ENCODE measurements around the gene FRAS1.
"Not testable (repeated sequence)": the region's sequence is repeated elsewhere in the genome, so short reads cannot be mapped to it uniquely, and the experiment has no call there.

Gene FRAS1

DNA sequence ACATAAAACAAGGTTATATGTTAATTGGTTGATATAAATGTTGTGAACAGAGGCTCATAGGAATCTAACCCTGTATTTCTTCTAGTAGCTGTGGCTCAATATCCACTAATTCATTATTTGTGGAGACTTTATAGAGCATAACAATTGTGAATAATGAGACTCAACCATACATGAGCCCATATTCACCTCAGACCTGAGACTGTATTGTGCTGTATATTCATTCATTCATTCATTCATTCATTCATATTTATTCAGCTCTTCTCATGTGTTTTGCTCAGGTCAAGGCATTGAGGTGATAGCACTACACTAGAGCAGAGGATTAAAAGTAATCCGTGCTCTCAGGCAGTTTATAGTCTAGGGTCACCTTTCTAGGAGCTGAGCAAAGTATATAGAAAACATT lies 470.0 kb downstream of the FRAS1 start:
- no peak for DNase-seq

DNA sequence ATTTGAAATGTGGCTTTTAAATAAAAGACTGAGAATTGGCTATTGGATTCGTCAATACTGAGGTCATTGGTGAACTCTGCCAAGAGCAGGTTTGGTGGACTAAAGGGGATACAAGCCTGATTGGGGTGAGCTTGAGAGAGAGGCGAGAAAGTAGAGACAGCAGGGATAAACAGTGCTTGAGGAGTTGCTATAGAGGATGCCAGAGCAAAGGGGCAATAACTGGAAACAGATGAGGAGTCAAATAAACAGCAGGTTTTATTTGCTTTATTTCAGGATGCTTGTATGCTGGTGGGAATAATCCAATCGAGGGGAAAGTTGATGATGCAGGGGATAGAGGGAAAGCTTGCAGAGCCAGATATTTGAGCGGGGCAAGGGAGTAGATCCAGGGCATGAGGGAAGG lies 470.4 kb downstream of the FRAS1 start:
- DNase-seq = no peak

DNA sequence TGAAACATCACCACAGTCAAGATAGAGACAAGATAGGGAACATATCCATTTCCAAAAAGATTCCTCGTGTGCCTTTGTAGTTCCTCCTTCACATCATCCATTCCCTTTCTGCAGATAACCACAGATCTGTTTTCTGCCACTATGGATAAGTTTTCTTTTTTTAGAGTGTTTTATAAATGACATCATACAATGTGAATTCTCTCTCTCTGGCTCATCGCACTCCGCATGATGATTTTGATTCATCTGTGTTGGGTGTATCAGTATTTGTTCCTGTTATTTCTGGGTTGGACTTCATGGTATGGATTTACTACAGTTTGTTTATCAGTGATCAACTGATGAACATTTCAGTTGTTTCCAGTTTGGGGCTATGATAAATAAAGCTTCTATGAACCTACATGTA lies 471.2 kb downstream of the FRAS1 start:
- no peak for DNase-seq

DNA sequence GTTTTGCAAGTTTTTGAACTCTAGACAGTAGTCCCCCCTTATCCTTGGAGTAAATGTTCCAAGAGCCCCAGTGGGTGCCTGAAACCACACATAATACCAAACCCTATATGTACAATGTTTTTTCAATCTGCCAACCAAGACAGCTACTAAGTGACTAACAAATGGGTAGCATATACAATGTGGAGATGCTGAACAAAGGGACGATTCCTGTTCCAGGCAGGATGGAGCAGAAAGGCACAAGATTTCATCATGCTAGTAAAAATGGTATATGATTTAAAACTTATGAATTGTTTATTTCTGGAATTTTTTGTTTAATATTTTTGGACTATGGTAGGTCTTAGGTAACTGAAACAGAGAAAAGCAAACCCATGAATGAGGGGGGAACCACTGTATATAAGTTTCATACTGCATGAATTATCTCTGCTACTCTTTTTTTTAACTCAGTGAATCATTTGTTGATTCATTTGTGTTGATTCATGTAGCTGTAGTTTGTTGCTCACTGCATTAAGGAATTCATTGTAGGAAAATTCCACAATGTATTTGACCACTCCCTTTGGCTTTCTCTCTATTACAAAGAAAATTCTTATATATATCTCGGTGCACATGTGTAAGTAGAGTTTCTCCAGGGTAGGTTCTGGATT lies 472.6 kb downstream of the FRAS1 start:
- DNase-seq = no peak

DNA sequence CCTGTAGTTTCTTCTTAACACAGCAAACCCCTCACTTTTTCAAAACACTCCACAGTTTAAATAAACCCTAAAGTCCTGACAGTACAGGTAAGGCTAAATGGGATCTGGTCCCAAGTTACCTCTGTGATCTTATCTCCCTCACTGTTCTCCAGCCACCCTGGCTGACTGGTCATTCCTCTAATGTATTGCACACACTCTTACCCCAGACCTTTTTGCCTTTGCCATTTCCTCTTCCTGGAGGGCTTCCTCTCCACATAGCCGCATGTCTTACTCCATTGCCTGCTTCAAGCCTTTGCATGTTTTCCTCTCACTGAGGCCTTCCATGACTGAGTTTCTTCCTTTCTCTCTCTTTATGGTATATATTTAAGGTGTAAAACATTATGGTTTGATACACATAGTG lies 474.9 kb downstream of the FRAS1 start:
- no peak for DNase-seq

DNA sequence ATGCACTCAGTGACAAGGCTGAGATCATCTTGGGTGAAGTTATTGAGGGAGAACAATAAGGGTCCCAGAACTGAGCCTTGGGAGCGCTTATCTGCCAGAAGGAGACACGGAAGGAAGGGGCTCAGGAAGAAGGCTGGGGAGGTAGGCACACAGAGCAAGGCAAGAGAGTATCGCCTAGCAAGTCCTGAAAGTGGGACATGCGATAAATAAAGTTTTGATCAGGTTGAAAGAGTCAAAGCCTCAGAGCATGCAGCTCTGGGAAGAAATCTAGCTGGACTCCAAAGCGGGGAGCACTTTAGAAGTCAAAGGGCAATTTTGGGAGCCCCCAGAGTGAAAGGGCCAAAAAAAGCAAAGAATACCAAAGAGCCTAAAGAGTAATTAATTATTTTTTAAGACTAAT lies 476.7 kb downstream of the FRAS1 start:
- DNase-seq = no peak

DNA sequence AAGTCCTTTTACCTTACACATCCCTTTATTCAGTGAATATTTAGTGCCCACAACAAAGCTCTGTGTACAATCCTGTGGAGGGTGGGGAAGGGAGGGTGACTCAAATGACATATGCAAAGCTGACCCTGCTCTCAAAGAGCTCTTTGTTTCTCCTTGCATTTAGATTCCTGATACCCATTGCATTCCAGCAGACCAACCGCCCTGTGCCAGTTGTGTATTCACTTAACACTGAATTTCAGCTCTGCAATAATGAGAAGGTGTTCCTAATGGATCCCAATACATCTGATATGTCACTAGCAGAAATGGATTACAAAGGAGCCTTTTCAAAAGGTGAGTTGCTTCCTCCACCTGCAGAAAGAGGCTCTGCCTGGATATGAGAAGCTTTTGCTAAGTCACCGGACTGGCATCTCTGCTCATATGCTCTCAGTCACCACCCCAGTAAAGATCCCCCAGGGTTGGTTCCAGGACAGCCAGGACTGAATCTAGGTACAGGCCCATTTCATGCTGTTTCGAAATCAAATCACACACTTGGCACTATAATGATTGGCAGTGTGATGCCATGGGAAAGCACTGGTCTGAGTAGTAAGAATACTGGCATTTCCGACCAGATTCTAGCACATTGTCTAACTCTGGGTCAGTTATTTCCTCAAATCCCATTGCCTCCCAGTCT lies 477.3 kb downstream of the FRAS1 start:
- DNase-seq = no peak

DNA sequence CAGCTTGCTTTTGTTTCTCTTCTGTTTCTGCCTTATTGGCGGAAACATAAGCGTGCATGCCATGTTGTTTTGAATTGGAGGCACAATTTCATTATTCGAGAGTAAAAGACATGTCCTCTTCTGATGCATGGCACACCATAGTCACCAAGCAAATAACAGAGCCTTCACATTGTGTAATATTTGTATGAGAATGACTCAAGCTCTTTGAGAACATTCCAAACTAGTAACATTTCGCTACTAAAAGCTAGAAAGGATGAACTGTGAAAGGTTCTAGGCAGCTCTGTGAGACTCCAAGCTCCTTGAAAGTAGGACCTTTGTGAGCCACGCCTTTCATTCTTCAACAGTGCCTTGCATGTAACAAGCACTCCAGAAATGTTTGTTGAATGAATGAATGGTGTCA lies 485.2 kb downstream of the FRAS1 start:
- no peak for DNase-seq

DNA sequence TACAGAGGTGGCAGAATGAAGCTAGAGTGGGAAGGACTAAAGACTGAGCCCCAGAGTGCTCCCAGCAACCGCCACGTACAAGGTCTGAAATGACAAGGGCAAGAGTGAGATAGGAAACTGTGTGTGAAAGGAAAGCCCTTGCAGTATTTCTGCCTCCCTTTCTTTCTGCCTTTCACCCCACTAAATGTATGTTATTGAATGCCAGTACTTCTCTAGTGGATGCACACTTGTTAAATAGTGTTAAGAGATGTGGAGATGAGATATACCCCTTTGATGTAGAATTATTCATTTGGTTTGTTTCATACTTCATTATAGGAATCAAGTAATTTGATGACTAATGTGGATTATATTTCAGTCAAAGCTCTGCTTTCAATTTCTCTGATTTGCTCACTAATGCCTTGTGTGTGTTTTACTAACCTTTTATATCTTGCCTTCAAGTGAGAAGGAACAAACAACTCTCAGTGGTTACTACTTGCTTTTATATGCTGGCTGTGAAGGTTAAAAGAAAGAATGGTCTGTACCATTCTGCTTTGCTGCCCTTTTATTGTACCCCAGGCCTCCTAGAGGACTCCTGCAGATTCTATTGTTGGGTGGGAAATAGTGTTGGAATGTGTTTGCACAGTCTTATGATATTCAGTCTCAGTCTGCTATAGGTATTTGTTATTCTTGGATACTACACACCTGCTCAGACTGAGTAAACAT lies 486.5 kb downstream of the FRAS1 start:
- DNase-seq = no peak

DNA sequence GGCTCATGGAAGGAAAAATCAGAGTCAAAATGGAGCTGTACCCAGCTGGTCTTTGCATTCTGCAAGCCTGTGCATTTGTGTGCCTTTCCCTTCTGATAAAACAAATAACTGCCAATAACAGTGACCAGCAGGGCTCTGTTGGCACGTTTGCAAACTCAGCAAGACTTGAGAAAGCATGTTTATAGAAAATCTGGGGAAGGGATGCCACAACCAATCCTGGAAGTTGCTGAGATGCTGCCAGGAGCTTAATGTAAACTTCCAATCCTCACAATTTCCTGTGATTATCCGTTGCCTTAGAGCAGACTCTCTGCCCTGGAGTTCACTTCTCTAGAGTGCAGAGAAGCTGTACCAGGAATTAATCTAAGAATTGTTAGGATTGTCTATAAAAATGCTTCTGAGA lies 487.6 kb downstream of the FRAS1 start:
- no peak for DNase-seq

DNA sequence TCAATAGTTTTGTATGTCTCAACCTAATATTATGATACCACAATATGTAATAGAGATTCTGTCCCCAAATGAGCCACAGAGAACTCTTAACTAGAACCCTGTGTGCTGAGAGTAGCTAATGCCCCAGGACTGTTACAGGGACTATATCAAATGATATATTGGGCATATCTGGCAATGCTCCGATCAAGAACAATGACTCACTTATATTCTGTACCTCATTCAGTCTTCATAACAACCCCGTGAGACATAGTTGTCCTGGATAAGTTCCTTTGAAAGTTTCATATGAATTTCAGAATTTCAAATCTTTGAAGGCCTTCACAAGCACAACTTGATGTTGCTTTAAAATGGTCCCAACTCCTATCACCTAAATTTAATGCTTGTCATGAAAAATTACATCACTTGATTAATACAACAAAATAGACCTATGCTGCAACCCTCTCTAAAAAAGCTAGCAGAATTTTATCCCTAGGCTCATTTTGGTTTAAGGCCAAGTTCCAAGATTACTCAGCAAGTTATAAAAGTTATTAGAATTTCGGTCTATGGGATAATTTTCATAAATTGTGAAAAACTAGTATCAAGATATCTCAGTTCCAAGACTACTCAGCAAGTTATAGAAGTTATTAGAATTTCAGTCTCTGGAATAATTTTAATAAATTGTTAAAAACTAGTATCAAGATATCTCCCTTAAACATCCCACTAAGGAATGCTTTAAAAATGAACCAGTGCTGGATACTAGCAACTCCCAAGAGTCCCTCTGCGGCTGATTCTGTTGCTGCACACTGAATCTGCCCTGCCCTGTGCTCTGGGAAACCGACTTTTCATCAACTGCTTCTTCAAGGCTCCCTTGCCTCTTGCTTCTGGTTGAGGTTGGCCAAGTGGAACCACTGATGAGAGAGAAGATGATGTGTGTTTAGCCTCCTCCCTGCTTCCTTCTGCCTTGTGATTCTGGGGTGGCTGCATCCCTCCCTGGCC lies 488.4 kb downstream of the FRAS1 start:
- DNase-seq = no peak

DNA sequence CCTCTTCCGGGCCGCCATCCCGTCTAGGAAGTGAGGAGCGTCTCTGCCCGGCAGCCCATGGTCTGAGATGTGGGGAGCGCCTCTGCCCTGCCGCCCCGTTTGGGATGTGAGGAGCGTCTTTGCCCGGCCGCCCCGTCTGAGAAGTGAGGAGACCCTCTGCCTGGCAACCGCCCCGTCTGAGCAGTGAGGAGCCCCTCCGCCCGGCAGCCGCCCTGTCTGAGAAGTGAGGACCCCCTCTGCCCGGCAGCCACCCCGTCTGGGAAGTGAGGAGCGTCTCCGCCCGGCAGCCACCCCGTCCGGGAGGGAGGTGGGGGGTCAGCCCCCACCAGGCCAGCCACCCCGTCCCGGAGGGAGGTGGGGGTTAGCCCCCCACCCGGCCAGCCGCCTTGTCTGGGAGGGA lies 490.8 kb downstream of the FRAS1 start:
- DNase-seq = not testable (repeated sequence)

DNA sequence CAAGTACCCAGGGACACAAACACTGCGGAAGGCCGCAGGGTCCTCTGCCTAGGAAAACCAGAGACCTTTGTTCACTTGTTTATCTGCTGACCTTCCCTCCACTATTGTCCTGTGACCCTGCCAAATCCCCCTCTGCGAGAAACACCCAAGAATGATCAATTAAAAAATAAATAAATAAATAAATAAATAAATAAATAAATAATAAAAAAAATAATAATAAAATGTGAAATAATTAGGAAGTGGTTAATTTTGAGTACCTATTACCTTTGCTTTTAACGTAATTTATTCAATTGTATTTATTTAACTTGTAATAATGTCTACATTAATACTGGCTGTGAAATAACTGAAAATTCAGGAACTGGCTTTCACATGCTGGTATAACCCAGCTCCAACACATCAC lies 491.8 kb downstream of the FRAS1 start:
- not testable (repeated sequence) for DNase-seq

DNA sequence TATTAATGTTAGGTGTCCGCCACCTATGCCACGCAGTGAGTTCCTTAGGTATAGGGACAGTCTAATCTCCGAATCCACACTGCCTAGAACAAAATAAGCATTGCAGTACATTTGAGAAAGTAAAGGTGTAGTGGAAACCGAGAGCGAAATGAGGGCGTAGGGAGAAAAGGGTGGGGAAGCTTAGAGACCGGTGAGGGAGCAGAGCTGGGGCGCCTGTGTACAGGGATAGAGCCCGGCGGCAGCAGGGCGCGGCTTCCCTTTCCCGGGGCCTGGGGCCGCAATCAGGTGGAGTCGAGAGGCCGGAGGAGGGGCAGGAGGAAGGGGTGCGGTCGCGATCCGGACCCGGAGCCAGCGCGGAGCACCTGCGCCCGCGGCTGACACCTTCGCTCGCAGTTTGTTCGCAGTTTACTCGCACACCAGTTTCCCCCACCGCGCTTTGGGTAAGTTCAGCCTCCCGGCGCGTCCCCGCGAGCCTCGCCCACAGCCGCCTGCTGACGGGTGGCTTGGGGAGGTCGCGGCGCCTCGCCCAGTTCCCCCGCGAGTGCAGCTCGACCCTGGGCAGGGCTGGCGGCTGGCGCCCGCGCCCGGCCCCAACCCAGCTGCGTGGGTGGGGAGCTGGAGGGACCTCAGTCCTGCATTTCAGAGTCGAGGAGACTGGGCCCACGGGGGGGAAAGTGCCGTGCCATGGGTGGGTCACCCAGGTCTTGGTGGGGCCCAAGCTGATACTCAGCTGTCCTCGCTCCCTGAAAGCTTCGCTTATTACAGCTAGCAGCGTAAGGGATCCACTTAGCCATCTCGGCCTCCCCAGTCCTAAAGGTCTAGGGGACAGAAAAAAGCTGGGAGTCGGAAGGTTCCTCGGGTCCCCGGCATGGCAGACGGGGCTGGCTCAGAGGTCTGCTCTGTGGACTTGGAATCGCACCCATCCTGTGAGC lies 494.6 kb downstream of the FRAS1 start, which contains the start of gene ANXA3:
Gene ANXA3 (plus strand): TSS at position 351 of the 932 bp plus-strand sequence. CDS start 2,704 bp downstream, outside the sequence.
- no peak for DNase-seq

DNA sequence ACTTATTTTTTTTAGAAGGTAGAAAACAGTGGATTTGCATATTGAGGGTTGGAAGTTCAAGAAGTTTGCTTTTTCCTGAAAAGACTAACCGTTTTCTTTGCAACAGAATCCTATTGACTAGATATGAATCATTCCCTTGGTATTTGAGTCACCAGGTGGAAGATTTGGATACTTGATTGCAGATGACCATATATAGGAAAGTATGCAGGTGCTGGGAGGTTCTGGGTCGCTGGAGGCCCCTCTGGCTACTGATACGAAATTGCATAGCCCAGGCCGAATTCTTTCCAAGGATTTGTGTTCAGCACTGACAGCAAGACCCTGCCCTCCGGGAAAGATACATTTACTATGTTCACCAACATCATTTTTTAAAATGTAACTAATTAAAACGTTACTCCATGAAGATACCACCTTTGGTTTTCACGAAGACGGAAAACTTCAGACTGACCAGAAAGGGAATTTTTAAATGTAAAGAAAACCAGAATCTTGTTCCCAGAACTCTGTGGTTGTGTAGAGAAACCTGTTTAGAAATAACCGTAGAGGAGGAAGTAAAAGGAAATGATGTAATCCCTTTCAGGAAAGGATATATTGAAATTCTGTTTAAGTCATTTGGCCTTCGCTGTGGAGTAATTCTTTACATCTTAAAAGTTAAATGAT lies 495.4 kb downstream of the FRAS1 start:
- DNase-seq = peak; percentile 45

DNA sequence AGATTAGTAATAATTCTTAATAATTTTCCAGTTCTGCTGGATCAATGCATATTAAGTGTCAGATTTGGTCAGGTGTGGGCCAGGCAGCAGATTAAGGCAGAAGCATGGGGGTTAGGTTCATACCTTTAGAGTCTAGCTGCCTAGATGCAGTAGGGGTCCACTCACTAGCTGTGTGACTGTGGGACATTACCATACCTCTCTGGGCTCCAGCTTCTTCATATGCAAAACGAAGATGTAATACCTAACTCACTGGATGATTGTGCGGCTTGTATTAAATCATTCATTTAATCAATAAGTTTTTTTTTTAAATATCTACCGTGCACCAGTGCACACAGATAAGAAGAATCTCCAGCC lies 495.9 kb downstream of the FRAS1 start:
- no peak for DNase-seq

DNA sequence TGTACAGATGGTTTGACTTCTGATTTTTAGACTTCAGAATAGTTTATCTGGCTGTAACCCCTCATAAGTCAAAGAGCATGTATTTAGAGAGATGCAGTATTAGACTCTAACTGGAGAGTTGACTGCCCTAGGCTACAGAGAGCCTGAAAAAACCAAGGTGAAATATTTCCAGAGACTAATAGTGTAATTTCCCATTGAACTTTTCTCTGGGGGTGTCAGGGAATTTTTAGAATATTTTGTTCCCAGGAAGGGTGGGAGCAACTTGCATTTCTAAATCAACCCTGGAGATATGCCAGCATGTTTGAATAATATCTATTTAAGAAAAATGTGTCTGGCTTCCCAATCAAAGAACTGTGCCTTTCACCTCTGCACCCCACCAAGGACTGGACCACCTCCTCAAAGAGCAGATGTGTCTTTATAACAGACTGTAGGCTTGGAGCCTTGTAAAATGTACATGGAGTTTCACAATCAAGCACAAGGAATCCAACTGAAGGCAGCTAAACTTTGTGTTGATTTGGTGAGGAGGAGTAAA lies 496.5 kb downstream of the FRAS1 start:
- DNase-seq = no peak

DNA sequence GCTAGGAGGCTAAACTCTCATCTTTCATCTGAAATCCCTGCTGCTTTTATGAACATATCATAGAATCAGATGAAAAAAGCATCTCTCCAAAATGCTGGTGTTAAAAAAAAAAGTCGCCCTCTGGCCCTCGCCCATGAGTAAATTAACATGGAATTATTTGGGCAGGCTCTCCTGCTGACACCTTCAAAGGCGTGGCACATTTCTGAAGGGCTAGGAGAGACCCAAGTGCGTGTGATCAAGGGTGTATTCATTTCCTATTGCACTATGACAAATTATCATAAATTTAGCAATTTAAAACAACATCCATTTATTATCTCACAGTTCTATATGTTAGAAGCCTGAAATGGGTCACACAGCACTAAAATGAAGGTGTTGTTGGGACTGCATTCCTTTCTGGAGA lies 499.5 kb downstream of the FRAS1 start:
- no peak for DNase-seq

DNA sequence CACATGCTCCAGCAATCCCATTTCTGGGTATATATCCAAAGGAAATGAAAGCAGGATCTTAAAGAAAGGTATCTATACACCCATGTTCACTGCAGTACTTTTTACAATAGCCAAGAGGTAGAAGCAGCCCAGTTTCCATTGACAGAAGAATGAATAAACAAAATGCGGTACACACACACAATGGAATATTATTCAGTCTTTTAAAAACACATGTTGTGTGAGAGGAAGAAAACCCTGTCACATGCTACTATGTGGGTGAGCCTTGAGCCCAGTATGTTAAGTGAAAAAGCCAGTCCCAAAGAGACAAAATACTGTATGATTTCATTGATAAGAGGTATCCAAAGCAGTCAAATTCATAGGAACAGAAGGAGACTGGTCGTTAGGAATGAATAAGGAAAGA lies 500.7 kb downstream of the FRAS1 start:
- no peak for DNase-seq

DNA sequence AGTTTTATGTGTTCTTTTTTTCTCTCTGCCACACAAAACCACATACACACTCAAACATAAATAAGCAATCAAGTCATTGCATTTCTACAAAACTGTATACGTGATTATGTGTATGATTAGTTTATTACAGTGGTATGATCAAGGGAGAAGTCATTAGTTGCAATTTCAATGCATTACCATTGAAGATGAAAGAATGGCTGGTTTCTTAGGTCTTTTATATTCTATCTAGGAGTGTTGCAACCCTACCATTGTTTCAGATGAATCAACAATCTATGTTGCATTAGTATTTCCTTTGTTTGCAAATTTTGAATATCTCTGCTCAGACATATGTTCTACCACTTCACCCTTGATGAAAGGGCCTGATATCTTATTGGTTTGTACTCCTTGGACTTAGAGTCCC lies 501.3 kb downstream of the FRAS1 start:
- no peak for DNase-seq

DNA sequence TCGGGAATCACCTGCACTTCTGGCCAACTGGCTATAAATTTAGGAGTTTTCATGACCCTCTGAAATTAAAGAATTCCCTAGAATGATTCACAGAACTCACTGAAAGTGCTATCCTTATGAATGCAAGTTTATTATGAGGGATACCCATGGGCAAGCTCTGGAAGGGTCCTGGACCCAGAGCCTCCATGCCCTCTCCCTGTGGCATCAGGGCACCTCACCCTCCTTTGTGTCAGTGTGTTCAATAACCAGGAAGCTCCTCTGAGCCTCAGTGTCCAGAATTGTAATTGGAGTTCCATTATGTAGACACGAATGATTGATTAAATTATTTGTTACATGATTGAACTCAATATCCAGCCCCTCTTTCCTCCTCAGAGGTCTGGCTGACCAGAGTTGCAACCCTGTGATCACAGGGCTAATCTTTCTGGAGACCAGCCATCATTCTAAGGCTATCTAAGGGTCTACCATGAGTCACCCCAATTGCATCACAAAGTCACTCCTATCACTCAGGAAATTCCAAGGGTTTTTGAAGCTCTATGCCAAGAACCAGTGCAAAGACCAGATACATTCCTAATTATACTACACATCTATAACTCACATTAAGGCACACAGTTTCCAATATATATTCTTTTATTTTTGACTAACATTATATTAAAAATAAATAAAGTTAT lies 503.3 kb downstream of the FRAS1 start:
- DNase-seq = no peak
